ENCODE data around the gene ABCB11.
"Not testable (repeated sequence)": the region's sequence is repeated elsewhere in the genome, so short reads cannot be mapped to it uniquely, and the experiment has no call there.

ABCB11 gene

GRCh38 chr2:169066897-169067296, 35.8 kb upstream of the ABCB11 start:
- FAIRE-seq (no peak), DNase-seq (ENCODE audit: insufficient read length, low spot score) (no peak)
- TF ChIP-seq POU2F2 (IDR thresholded peaks at IDR 0.05; ENCODE audit: low read depth, low read length): no peak
- no peak for TF ChIP-seq TAF1 (IDR thresholded peaks at IDR 0.05; ENCODE audit: low read depth, low read length)
- no peak for TF ChIP-seq POLR2A (IDR thresholded peaks at IDR 0.05; ENCODE audit: low read depth, low read length)
- no peak for TF ChIP-seq POLR2AphosphoS5 (IDR thresholded peaks at IDR 0.05; ENCODE audit: low read depth, low read length)
- TF ChIP-seq PAX5 (IDR thresholded peaks at IDR 0.05; ENCODE audit: insufficient read depth, low read length, severe bottlenecking): no peak
- no peak for TF ChIP-seq SPI1 (IDR thresholded peaks at IDR 0.05; ENCODE audit: low read depth, low read length)

GRCh38 chr2:169065864-169066517, 34.9 kb upstream of the ABCB11 start:
- TF ChIP-seq POLR2A (IDR thresholded peaks at IDR 0.05; ENCODE audit: low read depth, low read length) (no peak), TAF1 (IDR thresholded peaks at IDR 0.05; ENCODE audit: low read depth, low read length) (no peak), SPI1 (IDR thresholded peaks at IDR 0.05; ENCODE audit: low read depth, low read length) (no peak), POLR2AphosphoS5 (IDR thresholded peaks at IDR 0.05; ENCODE audit: low read depth, low read length) (no peak), PAX5 (IDR thresholded peaks at IDR 0.05; ENCODE audit: insufficient read depth, low read length, severe bottlenecking) (no peak), POU2F2 (IDR thresholded peaks at IDR 0.05; ENCODE audit: low read depth, low read length) (no peak)
- FAIRE-seq: no peak
- DNase-seq (ENCODE audit: insufficient read length, low spot score): no peak

GRCh38 chr2:169065422-169065821, 34.3 kb upstream of the ABCB11 start:
- DNase-seq (ENCODE audit: insufficient read length, low spot score) (no peak), FAIRE-seq (no peak)
- TF ChIP-seq POLR2A (IDR thresholded peaks at IDR 0.05; ENCODE audit: low read depth, low read length) (no peak), POLR2AphosphoS5 (IDR thresholded peaks at IDR 0.05; ENCODE audit: low read depth, low read length) (no peak), SPI1 (IDR thresholded peaks at IDR 0.05; ENCODE audit: low read depth, low read length) (no peak), TAF1 (IDR thresholded peaks at IDR 0.05; ENCODE audit: low read depth, low read length) (no peak), POU2F2 (IDR thresholded peaks at IDR 0.05; ENCODE audit: low read depth, low read length) (no peak), PAX5 (IDR thresholded peaks at IDR 0.05; ENCODE audit: insufficient read depth, low read length, severe bottlenecking) (no peak)

- not testable (repeated sequence) for DNase-seq (ENCODE audit: insufficient read length, low spot score); FAIRE-seq
Observed at GRCh38 chr2:169064199-169064598, 33.1 kb upstream of the ABCB11 start.

- not testable (repeated sequence) for DNase-seq (ENCODE audit: insufficient read length, low spot score); FAIRE-seq
Observed at GRCh38 chr2:169054575-169054974, 23.5 kb upstream of the ABCB11 start.

GRCh38 chr2:169050476-169051240, 19.5 kb upstream of the ABCB11 start:
- FAIRE-seq (no peak), DNase-seq (ENCODE audit: insufficient read length, low spot score) (no peak)
- no peak for TF ChIP-seq SPI1 (IDR thresholded peaks at IDR 0.05; ENCODE audit: low read depth, low read length)
- no peak for TF ChIP-seq PAX5 (IDR thresholded peaks at IDR 0.05; ENCODE audit: insufficient read depth, low read length, severe bottlenecking)
- no peak for TF ChIP-seq POLR2A (IDR thresholded peaks at IDR 0.05; ENCODE audit: low read depth, low read length)
- TF ChIP-seq POU2F2 (IDR thresholded peaks at IDR 0.05; ENCODE audit: low read depth, low read length): no peak
- TF ChIP-seq POLR2AphosphoS5 (IDR thresholded peaks at IDR 0.05; ENCODE audit: low read depth, low read length): no peak
- no peak for TF ChIP-seq TAF1 (IDR thresholded peaks at IDR 0.05; ENCODE audit: low read depth, low read length)

GRCh38 chr2:169049142-169049541, 18.0 kb upstream of the ABCB11 start:
- DNase-seq (ENCODE audit: insufficient read length, low spot score): no peak
- no peak for FAIRE-seq
- TF ChIP-seq SPI1 (IDR thresholded peaks at IDR 0.05; ENCODE audit: low read depth, low read length) (no peak), TAF1 (IDR thresholded peaks at IDR 0.05; ENCODE audit: low read depth, low read length) (no peak), POLR2AphosphoS5 (IDR thresholded peaks at IDR 0.05; ENCODE audit: low read depth, low read length) (no peak), POLR2A (IDR thresholded peaks at IDR 0.05; ENCODE audit: low read depth, low read length) (no peak), PAX5 (IDR thresholded peaks at IDR 0.05; ENCODE audit: insufficient read depth, low read length, severe bottlenecking) (no peak), POU2F2 (IDR thresholded peaks at IDR 0.05; ENCODE audit: low read depth, low read length) (no peak)

GRCh38 chr2:169047256-169048250, 16.4 kb upstream of the ABCB11 start:
- FAIRE-seq (no peak), DNase-seq (ENCODE audit: insufficient read length, low spot score) (no peak)
- no peak for TF ChIP-seq TAF1 (IDR thresholded peaks at IDR 0.05; ENCODE audit: low read depth, low read length)
- no peak for TF ChIP-seq POLR2A (IDR thresholded peaks at IDR 0.05; ENCODE audit: low read depth, low read length)
- TF ChIP-seq POU2F2 (IDR thresholded peaks at IDR 0.05; ENCODE audit: low read depth, low read length): no peak
- TF ChIP-seq SPI1 (IDR thresholded peaks at IDR 0.05; ENCODE audit: low read depth, low read length): no peak
- no peak for TF ChIP-seq POLR2AphosphoS5 (IDR thresholded peaks at IDR 0.05; ENCODE audit: low read depth, low read length)
- no peak for TF ChIP-seq PAX5 (IDR thresholded peaks at IDR 0.05; ENCODE audit: insufficient read depth, low read length, severe bottlenecking)

GRCh38 chr2:169046440-169047151, 15.5 kb upstream of the ABCB11 start:
- FAIRE-seq (no peak), DNase-seq (ENCODE audit: insufficient read length, low spot score) (no peak)
- no peak for TF ChIP-seq TAF1 (IDR thresholded peaks at IDR 0.05; ENCODE audit: low read depth, low read length)
- no peak for TF ChIP-seq POLR2AphosphoS5 (IDR thresholded peaks at IDR 0.05; ENCODE audit: low read depth, low read length)

Measured in GM12891 (cell line).